ENCODE data around the gene LINGO4.

The LINGO4 gene

DNA sequence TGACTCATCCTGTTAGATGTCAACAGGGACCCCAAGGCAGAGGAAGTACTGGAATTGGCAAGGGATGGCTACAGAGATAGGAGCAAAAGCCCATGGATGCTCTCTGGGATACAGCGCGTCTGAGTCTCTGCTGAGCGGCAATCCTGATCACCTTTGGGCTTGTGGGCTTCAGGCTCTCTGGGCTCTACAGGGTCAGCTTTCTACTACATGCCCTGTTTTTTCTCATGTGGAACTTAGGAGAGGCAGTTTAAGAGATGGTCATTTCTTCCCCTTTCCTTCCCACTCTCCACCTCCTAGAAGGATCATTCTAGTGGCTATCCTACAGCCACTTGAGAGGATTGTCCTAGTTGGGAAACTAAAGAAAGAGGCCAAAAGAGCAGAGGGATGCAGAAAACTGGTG lies 1.3 kb downstream of the LINGO4 start:
- TF ChIP-seq YY1 (IDR thresholded peaks at IDR 0.05; ENCODE audit: insufficient read depth, insufficient read length) (no peak), SUZ12 (IDR thresholded peaks at IDR 0.05; ENCODE audit: extremely low read depth, insufficient read depth, insufficient read length) (no peak), ZNF274 (IDR thresholded peaks at IDR 0.05; ENCODE audit: low read depth, low read length) (no peak)
- DNase-seq (ENCODE audit: low read depth, low spot score): no peak
- Histone ChIP-seq H3K4me3 (ENCODE audit: insufficient read length, low read depth) (no peak overlapping the region), H3K27me3 (ENCODE audit: insufficient read depth, insufficient read length) (no peaks in the 10 kb centered on the region), H3K4me1 (ENCODE audit: insufficient read depth, insufficient read length) (peaks cover 6% of the 10 kb centered on the region), H3K9ac (ENCODE audit: insufficient read length, low read depth) (no peak overlapping the region), H3K9me3 (ENCODE audit: insufficient read depth, low read length) (no peaks in the 10 kb centered on the region), H3K36me3 (ENCODE audit: insufficient read depth, insufficient read length, low read length) (no peaks in the 10 kb centered on the region)

DNA sequence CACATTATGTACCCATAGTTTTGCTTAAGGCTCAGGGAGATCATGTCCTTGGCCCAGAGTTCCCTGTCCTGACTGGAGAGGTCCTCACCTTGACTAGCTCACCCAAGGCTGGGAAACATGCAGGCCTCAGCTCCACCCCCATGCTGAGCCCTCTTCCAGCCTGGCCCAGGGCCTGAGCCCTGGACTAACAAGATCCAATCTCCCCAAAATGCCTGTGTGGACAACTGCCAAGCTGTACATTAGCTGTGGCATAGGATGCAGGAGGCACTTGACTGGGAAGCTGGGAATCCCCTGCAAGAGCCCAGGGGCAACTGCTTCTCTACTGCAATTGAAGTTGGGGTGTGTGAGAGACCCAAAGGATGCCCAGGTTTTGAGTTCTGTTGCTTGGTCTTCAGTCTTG lies 2.1 kb downstream of the LINGO4 start:
- TF ChIP-seq YY1 (IDR thresholded peaks at IDR 0.05; ENCODE audit: insufficient read depth, insufficient read length) (no peak), ZNF274 (IDR thresholded peaks at IDR 0.05; ENCODE audit: low read depth, low read length) (no peak), SUZ12 (IDR thresholded peaks at IDR 0.05; ENCODE audit: extremely low read depth, insufficient read depth, insufficient read length) (no peak)
- no peaks in the 10 kb centered on the region for H3K36me3 ChIP-seq (ENCODE audit: insufficient read depth, insufficient read length, low read length)
- H3K27me3 ChIP-seq (ENCODE audit: insufficient read depth, insufficient read length): no peaks in the 10 kb centered on the region
- no peak for DNase-seq (ENCODE audit: low read depth, low spot score)
- no peaks in the 10 kb centered on the region for H3K9me3 ChIP-seq (ENCODE audit: insufficient read depth, low read length)
- peaks cover 11% of the 10 kb centered on the region for H3K4me1 ChIP-seq (ENCODE audit: insufficient read depth, insufficient read length)
- H3K9ac ChIP-seq (ENCODE audit: insufficient read length, low read depth): no peak overlapping the region
- no peak overlapping the region for H3K4me3 ChIP-seq (ENCODE audit: insufficient read length, low read depth)

DNA sequence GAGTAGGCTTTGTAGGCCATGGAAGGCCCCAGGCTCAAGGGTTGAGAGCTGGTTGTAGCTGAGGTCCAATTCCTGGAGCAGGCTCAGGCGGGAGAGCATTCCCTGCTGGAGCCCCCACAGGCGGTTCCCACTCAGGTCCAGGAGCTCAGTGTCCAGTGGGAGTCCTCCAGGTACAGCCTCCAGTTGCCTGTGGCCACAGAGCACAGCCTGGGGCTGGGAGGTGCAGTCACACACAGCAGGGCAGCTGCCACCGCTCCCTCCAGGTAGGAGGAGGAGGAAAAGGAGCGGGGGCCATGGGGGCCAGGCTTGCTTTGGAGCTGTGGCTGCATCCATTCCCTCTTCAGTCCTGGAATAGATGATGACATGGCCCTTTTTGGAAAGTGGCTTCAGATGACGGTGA lies 2.8 kb downstream of the LINGO4 start:
- no peak overlapping the region for H3K4me3 ChIP-seq (ENCODE audit: insufficient read length, low read depth)
- peaks cover 11% of the 10 kb centered on the region for H3K4me1 ChIP-seq (ENCODE audit: insufficient read depth, insufficient read length)
- H3K9me3 ChIP-seq (ENCODE audit: insufficient read depth, low read length): no peaks in the 10 kb centered on the region
- no peaks in the 10 kb centered on the region for H3K36me3 ChIP-seq (ENCODE audit: insufficient read depth, insufficient read length, low read length)
- TF ChIP-seq SUZ12 (IDR thresholded peaks at IDR 0.05; ENCODE audit: extremely low read depth, insufficient read depth, insufficient read length): no peak
- no peak for TF ChIP-seq ZNF274 (IDR thresholded peaks at IDR 0.05; ENCODE audit: low read depth, low read length)
- TF ChIP-seq YY1 (IDR thresholded peaks at IDR 0.05; ENCODE audit: insufficient read depth, insufficient read length): no peak
- H3K9ac ChIP-seq (ENCODE audit: insufficient read length, low read depth): no peak overlapping the region
- H3K27me3 ChIP-seq (ENCODE audit: insufficient read depth, insufficient read length): no peaks in the 10 kb centered on the region
- DNase-seq (ENCODE audit: low read depth, low spot score): no peak

DNA sequence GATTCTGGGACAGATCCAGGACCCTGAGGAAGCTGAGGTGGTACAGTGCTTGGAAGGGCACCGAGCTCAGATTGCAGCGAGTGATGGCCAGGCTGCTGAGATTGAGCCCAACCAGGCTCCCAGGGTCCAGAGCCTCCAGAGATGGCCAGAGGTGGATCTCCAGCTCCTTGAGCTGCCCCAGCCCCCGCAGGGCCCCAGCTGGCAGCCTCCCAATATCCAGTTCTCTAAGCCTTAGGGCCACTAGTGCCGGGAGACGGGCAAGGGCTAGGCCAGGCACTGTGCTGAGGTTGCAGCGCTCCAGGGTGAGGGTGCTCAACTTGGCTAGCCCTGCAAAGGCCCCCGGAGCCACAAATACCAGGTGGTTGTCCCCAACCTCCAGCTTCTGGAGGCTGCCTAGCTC lies 3.4 kb downstream of the LINGO4 start:
- TF ChIP-seq ZNF274 (IDR thresholded peaks at IDR 0.05; ENCODE audit: low read depth, low read length) (no peak), SUZ12 (IDR thresholded peaks at IDR 0.05; ENCODE audit: extremely low read depth, insufficient read depth, insufficient read length) (no peak), YY1 (IDR thresholded peaks at IDR 0.05; ENCODE audit: insufficient read depth, insufficient read length) (no peak)
- DNase-seq (ENCODE audit: low read depth, low spot score): no peak

DNA sequence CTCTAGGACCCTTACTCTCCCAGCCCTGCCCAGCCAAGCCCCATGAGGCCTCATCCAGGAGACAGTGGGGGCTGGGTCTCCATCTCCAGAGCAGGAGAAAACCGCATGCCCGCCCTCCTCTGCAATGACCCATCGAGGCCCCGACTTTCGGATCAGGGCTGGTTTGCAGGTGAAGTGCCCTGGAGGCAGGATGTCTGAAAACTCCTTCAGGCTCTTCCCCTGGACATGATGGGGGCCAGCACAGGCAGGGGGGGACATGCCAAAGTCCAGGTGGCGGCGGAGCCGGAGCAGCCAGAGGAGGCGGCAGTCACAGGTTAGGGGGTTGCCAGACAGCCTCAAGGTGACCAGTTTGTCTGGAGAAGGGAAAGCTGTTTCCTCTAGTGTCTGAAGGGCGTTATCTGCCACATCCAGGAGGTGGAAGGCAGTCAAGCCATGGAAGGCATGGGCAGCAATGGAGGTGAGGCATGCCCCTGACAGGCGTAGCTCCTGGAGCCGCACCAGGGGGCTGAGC lies 3.9 kb downstream of the LINGO4 start:
- no peak overlapping the region for H3K9ac ChIP-seq (ENCODE audit: insufficient read length, low read depth)

More for the DNA sequence above, 3.4 kb downstream of the LINGO4 start:
- Histone ChIP-seq H3K9ac (ENCODE audit: insufficient read length, low read depth) (no peak overlapping the region), H3K4me1 (ENCODE audit: insufficient read depth, insufficient read length) (peaks cover 11% of the 10 kb centered on the region), H3K36me3 (ENCODE audit: insufficient read depth, insufficient read length, low read length) (no peaks in the 10 kb centered on the region), H3K4me3 (ENCODE audit: insufficient read length, low read depth) (no peak overlapping the region), H3K9me3 (ENCODE audit: insufficient read depth, low read length) (no peaks in the 10 kb centered on the region), H3K27me3 (ENCODE audit: insufficient read depth, insufficient read length) (no peaks in the 10 kb centered on the region)

DNA sequence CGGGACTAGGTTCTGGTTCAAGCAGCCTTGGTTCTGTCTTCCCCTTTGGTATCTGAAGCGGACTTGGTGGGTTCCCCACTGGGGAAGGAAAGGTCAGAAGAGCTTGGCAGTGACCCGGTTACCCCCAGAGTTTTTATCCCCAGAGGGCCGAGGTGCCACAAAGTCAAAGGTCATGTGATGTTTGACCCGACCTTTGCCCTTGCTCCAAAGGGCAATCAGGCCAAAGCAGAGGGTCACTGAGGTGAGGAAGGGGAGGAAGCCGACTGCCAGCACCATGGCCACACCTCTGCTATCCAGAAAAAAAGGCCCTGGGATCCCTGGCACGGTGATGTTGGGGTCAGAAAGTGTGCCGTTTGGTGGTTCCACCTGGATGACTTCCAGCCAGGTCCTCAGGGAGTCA lies 4.4 kb downstream of the LINGO4 start:
- Histone ChIP-seq H3K9me3 (ENCODE audit: insufficient read depth, low read length) (no peaks in the 10 kb centered on the region), H3K36me3 (ENCODE audit: insufficient read depth, insufficient read length, low read length) (no peaks in the 10 kb centered on the region), H3K9ac (ENCODE audit: insufficient read length, low read depth) (no peak overlapping the region), H3K27me3 (ENCODE audit: insufficient read depth, insufficient read length) (no peaks in the 10 kb centered on the region), H3K4me1 (ENCODE audit: insufficient read depth, insufficient read length) (peaks cover 11% of the 10 kb centered on the region), H3K4me3 (ENCODE audit: insufficient read length, low read depth) (no peak overlapping the region)
- DNase-seq (ENCODE audit: low read depth, low spot score): no peak
- TF ChIP-seq ZNF274 (IDR thresholded peaks at IDR 0.05; ENCODE audit: low read depth, low read length): no peak
- no peak for TF ChIP-seq SUZ12 (IDR thresholded peaks at IDR 0.05; ENCODE audit: extremely low read depth, insufficient read depth, insufficient read length)
- TF ChIP-seq YY1 (IDR thresholded peaks at IDR 0.05; ENCODE audit: insufficient read depth, insufficient read length): no peak

More for the DNA sequence above, 3.9 kb downstream of the LINGO4 start:
- TF ChIP-seq SUZ12 (IDR thresholded peaks at IDR 0.05; ENCODE audit: extremely low read depth, insufficient read depth, insufficient read length): no peak
- TF ChIP-seq ZNF274 (IDR thresholded peaks at IDR 0.05; ENCODE audit: low read depth, low read length): no peak
- no peak for TF ChIP-seq YY1 (IDR thresholded peaks at IDR 0.05; ENCODE audit: insufficient read depth, insufficient read length)
- no peak overlapping the region for H3K4me3 ChIP-seq (ENCODE audit: insufficient read length, low read depth)
- no peak for DNase-seq (ENCODE audit: low read depth, low spot score)
- H3K9me3 ChIP-seq (ENCODE audit: insufficient read depth, low read length): no peaks in the 10 kb centered on the region
- H3K4me1 ChIP-seq (ENCODE audit: insufficient read depth, insufficient read length): peaks cover 11% of the 10 kb centered on the region
- H3K36me3 ChIP-seq (ENCODE audit: insufficient read depth, insufficient read length, low read length): no peaks in the 10 kb centered on the region
- no peaks in the 10 kb centered on the region for H3K27me3 ChIP-seq (ENCODE audit: insufficient read depth, insufficient read length)

DNA sequence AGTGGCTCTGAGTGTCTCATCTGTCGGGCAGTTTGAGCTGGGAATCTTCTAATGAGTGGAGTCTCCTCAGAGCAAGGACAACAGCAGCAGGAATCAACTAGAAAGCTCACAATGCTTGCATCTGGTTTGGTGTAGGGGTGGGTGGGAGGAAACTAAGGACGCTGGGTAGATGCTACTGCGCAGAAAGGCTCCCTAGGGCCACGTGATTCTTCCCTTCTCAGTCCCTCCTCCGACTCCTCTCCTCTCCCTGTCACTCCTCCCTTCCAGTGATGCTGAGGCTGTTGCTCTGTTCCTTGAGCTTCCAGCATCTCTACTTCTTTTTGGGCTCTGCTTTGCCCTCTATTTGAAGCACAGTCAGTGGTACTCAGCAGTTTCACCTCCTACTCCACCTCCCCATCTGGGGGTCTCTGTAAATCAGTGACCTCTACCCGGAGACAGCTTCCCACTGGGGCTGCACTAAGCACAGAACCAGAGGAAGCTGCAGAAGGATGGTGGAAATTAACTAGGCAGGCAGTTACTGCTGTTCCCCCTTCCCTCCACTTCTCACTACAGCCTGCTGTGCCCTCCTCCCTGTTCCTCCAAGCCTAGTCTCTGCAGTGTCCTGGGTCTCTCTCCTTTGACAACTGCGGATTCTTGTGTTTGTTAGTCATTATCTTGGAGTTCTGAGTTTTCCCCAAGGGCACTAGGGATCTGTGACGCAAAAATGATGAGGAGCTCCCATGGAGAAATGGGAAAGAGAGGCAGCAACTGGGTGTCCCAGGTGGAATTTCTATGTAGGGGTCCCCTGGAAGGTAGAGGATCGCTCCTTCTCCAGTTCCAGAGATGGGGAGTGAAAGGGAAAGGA lies 5.8 kb downstream of the LINGO4 start:
- TF ChIP-seq ZNF274 (IDR thresholded peaks at IDR 0.05; ENCODE audit: low read depth, low read length) (no peak), SUZ12 (IDR thresholded peaks at IDR 0.05; ENCODE audit: extremely low read depth, insufficient read depth, insufficient read length) (no peak), YY1 (IDR thresholded peaks at IDR 0.05; ENCODE audit: insufficient read depth, insufficient read length) (no peak)
- DNase-seq (ENCODE audit: low read depth, low spot score): no peak
- peaks cover 11% of the 10 kb centered on the region for H3K4me1 ChIP-seq (ENCODE audit: insufficient read depth, insufficient read length)
- H3K4me3 ChIP-seq (ENCODE audit: insufficient read length, low read depth): no peak overlapping the region
- H3K36me3 ChIP-seq (ENCODE audit: insufficient read depth, insufficient read length, low read length): no peaks in the 10 kb centered on the region
- H3K9me3 ChIP-seq (ENCODE audit: insufficient read depth, low read length): no peaks in the 10 kb centered on the region
- H3K9ac ChIP-seq (ENCODE audit: insufficient read length, low read depth): no peak overlapping the region
- no peaks in the 10 kb centered on the region for H3K27me3 ChIP-seq (ENCODE audit: insufficient read depth, insufficient read length)

All from NT2/D1 (cell line).